HCT116 (cell line): Measurements from ENCODE around the gene DNAJC18.

Source experiments
- CEBPB ChIP-seq: IDR thresholded peaks from 2 replicates; pipeline ENCODE4 v1.6.1; 2012; ENCODE audit warnings: low read depth
- EGR1 ChIP-seq: IDR thresholded peaks from 2 replicates; pipeline ENCODE4 v1.6.1; 2012; ENCODE audit warnings: low read depth
- EZH2phosphoT487 ChIP-seq: fragments of 200-600 bp; IDR thresholded peaks from 2 replicates; pipeline ENCODE4 v1.6.1; 2018; ENCODE audit warnings: antibody characterized with exemption, borderline replicate concordance
- JUND ChIP-seq: IDR thresholded peaks from 2 replicates; pipeline ENCODE4 v1.6.1; 2012
- POLR2A ChIP-seq: IDR thresholded peaks from 2 replicates; pipeline ENCODE4 v1.7.0; 2011; ENCODE audit warnings: borderline replicate concordance; ENCODE audit not compliant: insufficient read depth, insufficient read length; ENCODE audit errors: extremely low read depth
- POLR2AphosphoS5 ChIP-seq: IDR thresholded peaks from 2 replicates; pipeline ENCODE4 v1.6.1; 2011; ENCODE audit warnings: mild to moderate bottlenecking, low read depth, low read length, moderate library complexity
- SP1 ChIP-seq: IDR thresholded peaks from 2 replicates; pipeline ENCODE4 v1.6.1; 2012; ENCODE audit warnings: low read depth
- TCF7L2 ChIP-seq: IDR thresholded peaks from 2 replicates; pipeline ENCODE4 v1.7.0; 2011; ENCODE audit warnings: borderline replicate concordance, inconsistent platforms; ENCODE audit not compliant: insufficient read depth, insufficient read length; ENCODE audit errors: extremely low read depth
- TF ChIP-seq, protein P1 (sequence below), 3 experiments: fragments of 200-600 bp in 1 of 3; sonication (generic) in 1 of 3; IDR thresholded peaks in 2 of 3; conservative IDR thresholded peaks in 1 of 3; 2 replicates each; pipeline ENCODE4 v1.5.1; 2012 to 2017; ENCODE audit warnings: low read depth in 2 of 3, low read length in 2 of 3, antibody characterized with exemption in 1 of 3, borderline replicate concordance in 1 of 3, control low read depth in 1 of 3, mild to moderate bottlenecking in 1 of 3, mixed read lengths in 1 of 3, mixed run types in 1 of 3, moderate library complexity in 1 of 3; ENCODE audit not compliant: insufficient read depth in 1 of 3
- TF ChIP-seq, protein P2 (sequence below): IDR thresholded peaks from 2 replicates; pipeline ENCODE4 v1.6.1; 2012; ENCODE audit warnings: low read depth
- TF ChIP-seq, protein P3 (sequence below): IDR thresholded peaks from 2 replicates; pipeline ENCODE4 v1.6.1; 2011; ENCODE audit warnings: mild to moderate bottlenecking, low read length, moderate library complexity; ENCODE audit not compliant: insufficient replicate concordance; ENCODE audit errors: extremely low read depth
- TF ChIP-seq, protein P4 (sequence below): IDR thresholded peaks from 2 replicates; pipeline ENCODE4 v1.6.1; 2012

DNA sequence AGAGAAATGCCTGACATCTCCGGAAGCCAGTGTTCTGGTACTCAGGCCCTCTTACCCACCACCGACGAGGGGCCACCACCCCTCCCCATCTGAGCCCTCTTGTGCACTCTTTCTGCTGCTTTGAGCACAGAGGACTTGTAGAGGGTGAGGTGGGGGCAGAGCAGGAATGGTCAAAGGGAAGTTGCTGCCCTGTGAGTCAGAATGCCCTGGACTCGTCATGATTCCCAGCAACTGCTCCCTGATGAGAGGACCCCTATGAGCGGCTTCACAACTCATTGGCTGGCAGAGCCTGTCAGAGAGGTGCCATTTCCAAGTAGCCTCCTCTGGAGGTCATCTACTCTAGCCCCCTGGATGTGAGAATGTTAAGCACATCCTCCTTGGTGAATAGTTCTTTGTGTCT lies 22.4 kb upstream of the DNAJC18 start:
- TF ChIP-seq, protein P1, sequence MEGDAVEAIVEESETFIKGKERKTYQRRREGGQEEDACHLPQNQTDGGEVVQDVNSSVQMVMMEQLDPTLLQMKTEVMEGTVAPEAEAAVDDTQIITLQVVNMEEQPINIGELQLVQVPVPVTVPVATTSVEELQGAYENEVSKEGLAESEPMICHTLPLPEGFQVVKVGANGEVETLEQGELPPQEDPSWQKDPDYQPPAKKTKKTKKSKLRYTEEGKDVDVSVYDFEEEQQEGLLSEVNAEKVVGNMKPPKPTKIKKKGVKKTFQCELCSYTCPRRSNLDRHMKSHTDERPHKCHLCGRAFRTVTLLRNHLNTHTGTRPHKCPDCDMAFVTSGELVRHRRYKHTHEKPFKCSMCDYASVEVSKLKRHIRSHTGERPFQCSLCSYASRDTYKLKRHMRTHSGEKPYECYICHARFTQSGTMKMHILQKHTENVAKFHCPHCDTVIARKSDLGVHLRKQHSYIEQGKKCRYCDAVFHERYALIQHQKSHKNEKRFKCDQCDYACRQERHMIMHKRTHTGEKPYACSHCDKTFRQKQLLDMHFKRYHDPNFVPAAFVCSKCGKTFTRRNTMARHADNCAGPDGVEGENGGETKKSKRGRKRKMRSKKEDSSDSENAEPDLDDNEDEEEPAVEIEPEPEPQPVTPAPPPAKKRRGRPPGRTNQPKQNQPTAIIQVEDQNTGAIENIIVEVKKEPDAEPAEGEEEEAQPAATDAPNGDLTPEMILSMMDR (IDR thresholded peaks at IDR 0.05 in 2 of 3, conservative IDR thresholded peaks at IDR 0.05 in 1 of 3; ENCODE audit: borderline replicate concordance in 1 of 3, insufficient read depth in 1 of 3, low read depth in 2 of 3, low read length in 2 of 3), result no peak
- TF ChIP-seq TCF7L2 (no peak), SP1 (no peak), JUND (no peak), POLR2A (no peak), EZH2phosphoT487 (no peak), EGR1 (no peak), POLR2AphosphoS5 (no peak), CEBPB (no peak)
- TF ChIP-seq, protein P2, sequence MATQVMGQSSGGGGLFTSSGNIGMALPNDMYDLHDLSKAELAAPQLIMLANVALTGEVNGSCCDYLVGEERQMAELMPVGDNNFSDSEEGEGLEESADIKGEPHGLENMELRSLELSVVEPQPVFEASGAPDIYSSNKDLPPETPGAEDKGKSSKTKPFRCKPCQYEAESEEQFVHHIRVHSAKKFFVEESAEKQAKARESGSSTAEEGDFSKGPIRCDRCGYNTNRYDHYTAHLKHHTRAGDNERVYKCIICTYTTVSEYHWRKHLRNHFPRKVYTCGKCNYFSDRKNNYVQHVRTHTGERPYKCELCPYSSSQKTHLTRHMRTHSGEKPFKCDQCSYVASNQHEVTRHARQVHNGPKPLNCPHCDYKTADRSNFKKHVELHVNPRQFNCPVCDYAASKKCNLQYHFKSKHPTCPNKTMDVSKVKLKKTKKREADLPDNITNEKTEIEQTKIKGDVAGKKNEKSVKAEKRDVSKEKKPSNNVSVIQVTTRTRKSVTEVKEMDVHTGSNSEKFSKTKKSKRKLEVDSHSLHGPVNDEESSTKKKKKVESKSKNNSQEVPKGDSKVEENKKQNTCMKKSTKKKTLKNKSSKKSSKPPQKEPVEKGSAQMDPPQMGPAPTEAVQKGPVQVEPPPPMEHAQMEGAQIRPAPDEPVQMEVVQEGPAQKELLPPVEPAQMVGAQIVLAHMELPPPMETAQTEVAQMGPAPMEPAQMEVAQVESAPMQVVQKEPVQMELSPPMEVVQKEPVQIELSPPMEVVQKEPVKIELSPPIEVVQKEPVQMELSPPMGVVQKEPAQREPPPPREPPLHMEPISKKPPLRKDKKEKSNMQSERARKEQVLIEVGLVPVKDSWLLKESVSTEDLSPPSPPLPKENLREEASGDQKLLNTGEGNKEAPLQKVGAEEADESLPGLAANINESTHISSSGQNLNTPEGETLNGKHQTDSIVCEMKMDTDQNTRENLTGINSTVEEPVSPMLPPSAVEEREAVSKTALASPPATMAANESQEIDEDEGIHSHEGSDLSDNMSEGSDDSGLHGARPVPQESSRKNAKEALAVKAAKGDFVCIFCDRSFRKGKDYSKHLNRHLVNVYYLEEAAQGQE, result no peak
- TF ChIP-seq, protein P3, sequence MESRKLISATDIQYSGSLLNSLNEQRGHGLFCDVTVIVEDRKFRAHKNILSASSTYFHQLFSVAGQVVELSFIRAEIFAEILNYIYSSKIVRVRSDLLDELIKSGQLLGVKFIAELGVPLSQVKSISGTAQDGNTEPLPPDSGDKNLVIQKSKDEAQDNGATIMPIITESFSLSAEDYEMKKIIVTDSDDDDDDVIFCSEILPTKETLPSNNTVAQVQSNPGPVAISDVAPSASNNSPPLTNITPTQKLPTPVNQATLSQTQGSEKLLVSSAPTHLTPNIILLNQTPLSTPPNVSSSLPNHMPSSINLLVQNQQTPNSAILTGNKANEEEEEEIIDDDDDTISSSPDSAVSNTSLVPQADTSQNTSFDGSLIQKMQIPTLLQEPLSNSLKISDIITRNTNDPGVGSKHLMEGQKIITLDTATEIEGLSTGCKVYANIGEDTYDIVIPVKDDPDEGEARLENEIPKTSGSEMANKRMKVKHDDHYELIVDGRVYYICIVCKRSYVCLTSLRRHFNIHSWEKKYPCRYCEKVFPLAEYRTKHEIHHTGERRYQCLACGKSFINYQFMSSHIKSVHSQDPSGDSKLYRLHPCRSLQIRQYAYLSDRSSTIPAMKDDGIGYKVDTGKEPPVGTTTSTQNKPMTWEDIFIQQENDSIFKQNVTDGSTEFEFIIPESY, result no peak
- TF ChIP-seq, protein P4, sequence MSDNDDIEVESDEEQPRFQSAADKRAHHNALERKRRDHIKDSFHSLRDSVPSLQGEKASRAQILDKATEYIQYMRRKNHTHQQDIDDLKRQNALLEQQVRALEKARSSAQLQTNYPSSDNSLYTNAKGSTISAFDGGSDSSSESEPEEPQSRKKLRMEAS, result no peak
